RWPE1 (cell line): ENCODE data around the gene TRAF7.
A peak's percentile ranks its signal among the peaks of the same experiment; 100 is the strongest.

Experiments
- CTCF ChIA-PET: fragments of 350-600 bp; sonication (Branson Sonifier 250); formaldehyde crosslinking; extraction: SDS; loops from one replicate; lab custom pipeline; 2021; lab: Yijun Ruan, JAX
- POLR2A ChIA-PET: fragments of 400-600 bp; formaldehyde crosslinking; extraction: SDS; loops from one replicate; lab custom pipeline; 2020; ENCODE audit warnings: antibody characterized with exemption; ENCODE audit not compliant: low non-redundant PET; lab: Yijun Ruan, JAX
- DNase-seq: peaks from one replicate; pipeline ENCODE4 v3.0.0; 2012; ENCODE audit warnings: low spot score
- H3K27ac ChIP-seq: fragments of 450-650 bp; 2 replicates; pipeline ENCODE4 v1.5.1; 2017
- CTCF ChIP-seq: fragments of 450-650 bp; conservative IDR thresholded peaks from 2 replicates; pipeline ENCODE4 v1.5.1; 2017; ENCODE audit warnings: low read depth, mild to moderate bottlenecking

The TRAF7 gene

GRCh38 chr16:2191446-2191706, 35.8 kb downstream of the TRAF7 start:
- ChIA-PET POLR2A (no interaction called here), CTCF (no interaction called here)
- DNase-seq, result no peak
- TF ChIP-seq CTCF, result no peak
- H3K27ac ChIP-seq, result peak overlapping the region; percentile 14; the same call in 1 of the 2 replicates

GRCh38 chr16:2194166-2194834, 38.7 kb downstream of the TRAF7 start:
- H3K27ac ChIP-seq, result no peak overlapping the region; the same call in 1 of the 2 replicates
- ChIA-PET CTCF (interaction anchor here (0.6 to 2.5 kb wide), 18 partner anchors 9 to 324 kb away, joined by 3 to 10 read pairs (median 3); partner anchors contain the start of genes ECI1, MLST8 and TEDC2), POLR2A (interaction anchor here (1.0 to 1.5 kb wide), 3 partner anchors 31 to 57 kb away, joined by 3 to 9 read pairs (median 4); partner anchors contain the start of gene ECI1)
- peak; percentile 74 for DNase-seq
- no peak for TF ChIP-seq CTCF

GRCh38 chr16:2194852-2195321, 39.3 kb downstream of the TRAF7 start:
- ChIA-PET POLR2A (interaction anchor here (1.0 to 1.5 kb wide), 3 partner anchors 31 to 56 kb away, joined by 3 to 9 read pairs (median 4); partner anchors contain the start of gene ECI1), CTCF (interaction anchor here (0.6 to 2.5 kb wide), 20 partner anchors 9 to 307 kb away, joined by 3 to 10 read pairs (median 4); partner anchors contain the start of genes MLST8 and TEDC2)
- peak; percentile 55 for DNase-seq
- TF ChIP-seq CTCF, result peak; percentile 57
- no peak overlapping the region; the same call in 1 of the 2 replicates for H3K27ac ChIP-seq

- no peak for TF ChIP-seq CTCF
- ChIA-PET CTCF (interaction anchor here (0.6 to 2.5 kb wide), 15 partner anchors 8 to 437 kb away, joined by 3 to 10 read pairs (median 4); partner anchors contain the start of genes MLST8 and TEDC2), POLR2A (interaction anchor here (1.1 to 1.5 kb wide), 2 partner anchors 43 to 55 kb away, joined by 3 to 9 read pairs; partner anchors contain the start of gene ECI1)
- no peak for DNase-seq
- H3K27ac ChIP-seq, result no peak overlapping the region
These were observed 40.0 kb downstream of the TRAF7 start for GRCh38 chr16:2195322-2196161.

GRCh38 chr16:2196162-2196980, 40.8 kb downstream of the TRAF7 start, which contains the start of gene CASKIN1:
TSS of gene CASKIN1 (minus strand) at chr16:2196605. CDS start at chr16:2196432, 173 bp downstream.
- TF ChIP-seq CTCF, result no peak
- ChIA-PET CTCF (interaction anchor here (0.7 to 2.5 kb wide), 3 partner anchors 305 to 438 kb away, joined by 3 to 10 read pairs (median 3); no protein-coding TSS in a partner anchor), POLR2A (no interaction called here)
- H3K27ac ChIP-seq, result no peak within 1 kb of the TSS
- no peak for DNase-seq
